ENCODE results near the gene ZNF77.

Gene ZNF77

DNA sequence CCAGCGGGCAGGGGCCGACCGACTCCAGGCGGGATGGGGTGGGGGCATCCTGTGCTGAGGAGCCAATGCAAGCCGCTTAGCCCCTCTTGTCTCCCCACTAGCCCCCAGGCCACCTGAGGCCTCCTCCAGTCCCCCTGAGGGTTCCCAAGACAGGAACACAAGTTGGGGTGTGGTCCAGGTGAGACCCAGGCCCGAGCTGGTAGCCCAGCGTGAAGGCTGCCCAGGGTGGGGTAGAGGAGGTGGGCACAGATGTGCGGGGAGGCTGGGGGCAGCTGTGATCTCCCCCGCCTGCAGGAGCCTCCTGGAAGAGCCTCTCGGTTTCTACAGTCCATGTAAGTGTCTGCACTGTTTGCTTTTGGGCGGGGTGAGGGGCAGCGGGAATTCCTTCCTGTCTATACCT is 43.0 kb upstream of the ZNF77 start:
- H3K9me3 Mint-ChIP-seq: no peaks in the 10 kb centered on the region
- H3K27ac Mint-ChIP-seq: peak overlapping the region in 1 of 3 experiments; percentile 80
- peaks cover 20% of the 10 kb centered on the region for H3K4me1 Mint-ChIP-seq
- H3K4me3 Mint-ChIP-seq: peak overlapping the region in 1 of 3 experiments; percentile 54
- H3K27me3 Mint-ChIP-seq (ENCODE audit: low read depth): peaks cover 16% of the 10 kb centered on the region
- TF ChIP-seq, protein P1, sequence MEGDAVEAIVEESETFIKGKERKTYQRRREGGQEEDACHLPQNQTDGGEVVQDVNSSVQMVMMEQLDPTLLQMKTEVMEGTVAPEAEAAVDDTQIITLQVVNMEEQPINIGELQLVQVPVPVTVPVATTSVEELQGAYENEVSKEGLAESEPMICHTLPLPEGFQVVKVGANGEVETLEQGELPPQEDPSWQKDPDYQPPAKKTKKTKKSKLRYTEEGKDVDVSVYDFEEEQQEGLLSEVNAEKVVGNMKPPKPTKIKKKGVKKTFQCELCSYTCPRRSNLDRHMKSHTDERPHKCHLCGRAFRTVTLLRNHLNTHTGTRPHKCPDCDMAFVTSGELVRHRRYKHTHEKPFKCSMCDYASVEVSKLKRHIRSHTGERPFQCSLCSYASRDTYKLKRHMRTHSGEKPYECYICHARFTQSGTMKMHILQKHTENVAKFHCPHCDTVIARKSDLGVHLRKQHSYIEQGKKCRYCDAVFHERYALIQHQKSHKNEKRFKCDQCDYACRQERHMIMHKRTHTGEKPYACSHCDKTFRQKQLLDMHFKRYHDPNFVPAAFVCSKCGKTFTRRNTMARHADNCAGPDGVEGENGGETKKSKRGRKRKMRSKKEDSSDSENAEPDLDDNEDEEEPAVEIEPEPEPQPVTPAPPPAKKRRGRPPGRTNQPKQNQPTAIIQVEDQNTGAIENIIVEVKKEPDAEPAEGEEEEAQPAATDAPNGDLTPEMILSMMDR (IDR thresholded peaks at IDR 0.05; ENCODE audit: unreplicated experiment in 3 of 3): no peak
- no peaks in the 10 kb centered on the region for H3K36me3 Mint-ChIP-seq (ENCODE audit: low read depth)

DNA sequence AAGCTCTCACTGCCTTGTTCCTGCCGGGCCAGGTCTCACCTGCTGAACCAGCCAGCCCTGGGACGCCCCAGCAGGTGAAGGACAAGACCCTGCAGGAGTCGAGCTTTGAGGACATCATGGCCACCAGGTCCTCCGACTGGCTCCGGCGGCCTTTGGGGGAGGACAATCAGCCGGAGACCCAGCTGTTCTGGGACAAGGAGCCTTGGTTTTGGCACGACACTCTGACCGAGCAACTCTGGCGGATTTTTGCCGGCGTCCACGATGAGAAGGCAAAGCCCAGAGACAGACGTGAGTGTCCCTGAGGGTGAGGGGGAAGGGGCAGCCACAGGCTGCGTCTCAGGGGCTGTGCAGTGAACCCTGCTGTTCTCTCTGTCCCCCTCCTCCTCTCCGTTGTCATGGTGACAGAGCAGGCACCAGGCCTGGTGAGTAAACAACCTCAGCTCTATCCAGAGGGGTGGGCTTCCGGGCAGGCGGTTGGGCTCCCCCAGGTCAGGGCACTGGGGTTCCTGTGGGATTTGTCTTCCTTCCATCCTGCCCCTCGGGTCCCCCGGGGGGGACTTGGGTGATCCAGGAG is 42.3 kb upstream of the ZNF77 start:
- H3K4me3 Mint-ChIP-seq: peak overlapping the region; percentile 54 to 57 (median 55)

DNA sequence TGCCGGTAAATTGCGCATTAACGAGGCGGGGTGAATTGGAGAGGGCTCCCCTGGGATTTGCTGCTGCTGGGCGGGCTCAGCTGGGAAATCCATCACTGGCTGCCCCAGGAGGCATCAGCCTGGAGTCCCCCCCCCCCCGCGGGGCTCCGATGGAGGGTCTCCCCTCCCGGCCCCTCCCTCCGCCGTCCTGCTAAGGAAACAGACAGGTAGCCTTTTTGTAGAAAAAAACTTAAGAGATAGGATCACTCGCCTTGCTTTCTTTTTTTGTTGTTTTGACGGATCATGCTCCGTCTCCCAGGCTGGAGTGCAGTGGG is 39.4 kb upstream of the ZNF77 start:
- Mint-ChIP-seq H3K9me3 (no peaks in the 10 kb centered on the region), H3K27ac (no peak overlapping the region), H3K27me3 (ENCODE audit: low read depth) (peaks cover 34% of the 10 kb centered on the region), H3K4me3 (peak overlapping the region; percentile 54 to 72 (median 70)), H3K4me1 (peaks cover 34% of the 10 kb centered on the region), H3K36me3 (ENCODE audit: low read depth) (no peaks in the 10 kb centered on the region)
- TF ChIP-seq, protein P1 (IDR thresholded peaks at IDR 0.05; ENCODE audit: unreplicated experiment in 3 of 3): no peak

More for the DNA sequence above, 42.3 kb upstream of the ZNF77 start:
- Mint-ChIP-seq H3K4me1 (peaks cover 24% of the 10 kb centered on the region), H3K27me3 (ENCODE audit: low read depth) (peaks cover 12% of the 10 kb centered on the region), H3K27ac (peak overlapping the region; percentile 47 to 80 (median 70)), H3K36me3 (ENCODE audit: low read depth) (no peaks in the 10 kb centered on the region), H3K9me3 (no peaks in the 10 kb centered on the region)
- TF ChIP-seq, protein P1 (IDR thresholded peaks at IDR 0.05; ENCODE audit: unreplicated experiment in 3 of 3): no peak

DNA sequence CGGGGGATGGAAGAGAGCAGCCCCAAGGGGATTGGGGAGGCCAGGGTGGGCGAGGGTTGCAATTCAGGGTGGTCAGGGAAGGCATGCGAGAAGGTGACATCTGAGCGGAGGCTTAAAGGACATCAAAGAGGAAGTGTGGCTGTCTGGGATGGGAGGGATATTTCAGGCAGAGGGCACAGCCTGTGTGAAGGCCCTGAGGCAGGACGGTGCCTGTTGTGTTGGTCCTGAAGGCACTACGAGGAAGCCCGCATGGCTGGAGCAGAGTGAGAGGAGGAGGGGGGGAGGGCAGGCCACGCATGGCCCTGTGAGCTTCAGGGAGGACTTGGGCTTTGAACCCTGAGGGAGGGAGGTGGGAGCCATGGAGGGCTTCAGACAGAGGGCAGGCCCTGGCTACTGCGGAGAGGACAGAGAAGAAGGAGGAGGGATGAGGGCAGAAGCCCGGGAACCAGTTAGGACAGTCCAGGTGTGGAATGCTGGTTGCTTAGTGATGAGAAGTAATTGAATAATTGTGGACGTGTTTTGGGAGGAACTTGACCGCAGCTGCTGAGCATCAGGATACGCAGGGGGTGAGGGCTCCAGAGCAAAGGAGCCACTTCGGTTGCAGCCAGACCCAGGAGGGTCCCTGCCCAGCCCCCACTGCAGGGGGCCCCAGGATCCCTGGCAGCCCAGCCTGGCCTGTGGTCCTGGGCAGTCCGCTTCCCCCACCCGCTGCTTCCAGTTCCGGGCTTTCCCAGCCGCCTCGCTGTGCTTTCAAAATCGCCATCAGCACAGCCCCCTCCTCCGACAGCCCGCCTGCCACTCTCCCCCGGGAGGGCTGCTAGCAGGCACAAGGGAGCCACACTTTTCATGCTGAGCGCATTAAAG is 38.8 kb upstream of the ZNF77 start:
- peaks cover 39% of the 10 kb centered on the region for H3K27me3 Mint-ChIP-seq (ENCODE audit: low read depth)
- no peaks in the 10 kb centered on the region for H3K9me3 Mint-ChIP-seq
- H3K4me1 Mint-ChIP-seq: peaks cover 34% of the 10 kb centered on the region
- H3K27ac Mint-ChIP-seq: peak overlapping the region; percentile 49 to 93 (median 76)
- TF ChIP-seq, protein P1 (IDR thresholded peaks at IDR 0.05; ENCODE audit: unreplicated experiment in 3 of 3): no peak
- H3K36me3 Mint-ChIP-seq (ENCODE audit: low read depth): no peaks in the 10 kb centered on the region
- H3K4me3 Mint-ChIP-seq: peak overlapping the region; percentile 24 to 66 (median 51)

DNA sequence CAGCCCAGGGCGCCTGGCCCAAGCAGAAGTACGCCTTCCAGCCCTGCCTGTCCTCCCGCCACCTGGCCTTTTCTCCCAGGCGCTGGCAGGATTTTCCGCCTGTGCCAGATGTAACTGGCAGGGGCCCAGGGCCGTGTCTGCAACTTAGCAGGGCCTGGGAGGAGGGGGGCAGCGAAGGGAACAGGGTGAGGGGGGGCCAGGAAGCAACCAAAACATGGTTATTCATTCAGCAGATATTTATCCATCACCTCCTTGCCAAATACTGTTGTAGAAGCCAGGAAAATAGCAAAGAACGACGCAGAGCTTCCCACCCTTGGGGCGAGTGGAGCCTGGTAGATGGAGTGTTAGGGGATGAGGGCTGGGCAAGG is 38.2 kb upstream of the ZNF77 start:
- Mint-ChIP-seq H3K27ac (peak overlapping the region; percentile 49 to 93 (median 76)), H3K36me3 (ENCODE audit: low read depth) (no peaks in the 10 kb centered on the region), H3K4me1 (peaks cover 34% of the 10 kb centered on the region), H3K27me3 (ENCODE audit: low read depth) (peaks cover 39% of the 10 kb centered on the region), H3K9me3 (no peaks in the 10 kb centered on the region), H3K4me3 (peak overlapping the region; percentile 24 to 66 (median 51))
- TF ChIP-seq, protein P1 (IDR thresholded peaks at IDR 0.05; ENCODE audit: unreplicated experiment in 3 of 3): no peak
